Amniotic stem cell (primary cell): ENCODE measurements around the gene SNX14.
"Not testable (repeated sequence)": the region's sequence is repeated elsewhere in the genome, so short reads cannot be mapped to it uniquely, and the experiment has no call there.

ENCODE experiments used
- DNase-seq: peaks from one replicate; lab custom pipeline; 2025; lab: John Stamatoyannopoulos, UW

Gene SNX14

DNA sequence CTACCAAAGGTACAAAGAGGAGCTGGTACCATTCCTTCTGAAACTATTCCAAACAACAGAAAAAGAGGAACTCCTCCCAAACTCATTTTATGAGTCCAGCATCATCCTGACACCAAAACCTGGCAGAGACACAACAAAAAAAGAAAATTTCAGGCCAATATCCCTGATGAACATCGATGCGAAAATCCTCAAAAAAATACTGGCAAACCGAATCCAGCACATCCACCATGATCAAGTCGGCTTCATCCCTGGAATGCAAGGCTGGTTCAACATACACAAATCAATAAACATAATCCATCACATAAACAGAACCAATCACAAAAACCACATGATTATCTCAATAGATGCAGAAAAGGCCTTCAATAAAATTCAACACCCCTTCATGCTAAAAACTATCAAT lies 10.8 kb downstream of the SNX14 start:
- DNase-seq, result not testable (repeated sequence)

DNA sequence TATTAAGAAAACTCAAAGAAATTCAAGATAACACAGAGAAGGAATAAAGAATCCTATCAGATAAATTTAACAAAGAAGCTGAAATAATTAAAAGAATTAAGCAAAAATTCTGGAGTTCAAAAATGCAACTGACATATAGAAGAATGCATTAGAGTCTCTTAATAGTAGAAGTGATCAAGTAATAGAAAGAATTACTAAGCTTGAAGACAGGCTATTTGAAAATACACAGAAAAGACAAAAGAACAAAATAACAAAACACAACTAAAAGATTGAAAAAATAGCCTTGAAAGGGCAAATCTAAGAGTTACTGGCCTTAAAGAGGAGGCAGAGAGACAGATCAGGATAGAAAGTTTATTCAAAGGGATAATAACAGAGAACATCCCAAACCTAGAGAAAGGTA lies 12.1 kb downstream of the SNX14 start:
- DNase-seq, result no peak

DNA sequence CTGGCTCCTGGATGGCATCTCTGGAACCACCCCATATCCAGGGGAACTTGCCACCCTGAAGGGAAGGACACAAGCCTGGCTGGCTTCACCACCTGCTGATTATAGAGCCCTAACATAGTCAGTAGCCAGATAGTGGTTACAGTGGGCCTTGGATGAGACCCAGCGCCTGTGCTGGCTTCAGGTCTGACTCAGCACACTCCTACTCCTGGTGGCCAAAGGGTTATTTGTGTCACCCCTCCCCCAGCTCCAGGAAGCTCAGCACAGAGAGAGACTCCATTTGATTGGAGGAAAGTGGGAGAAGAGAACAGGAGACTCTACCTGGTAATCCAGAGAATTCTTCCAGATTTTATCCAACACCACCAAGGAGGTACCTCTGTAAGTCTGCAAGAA lies 12.8 kb downstream of the SNX14 start:
- no peak for DNase-seq

DNA sequence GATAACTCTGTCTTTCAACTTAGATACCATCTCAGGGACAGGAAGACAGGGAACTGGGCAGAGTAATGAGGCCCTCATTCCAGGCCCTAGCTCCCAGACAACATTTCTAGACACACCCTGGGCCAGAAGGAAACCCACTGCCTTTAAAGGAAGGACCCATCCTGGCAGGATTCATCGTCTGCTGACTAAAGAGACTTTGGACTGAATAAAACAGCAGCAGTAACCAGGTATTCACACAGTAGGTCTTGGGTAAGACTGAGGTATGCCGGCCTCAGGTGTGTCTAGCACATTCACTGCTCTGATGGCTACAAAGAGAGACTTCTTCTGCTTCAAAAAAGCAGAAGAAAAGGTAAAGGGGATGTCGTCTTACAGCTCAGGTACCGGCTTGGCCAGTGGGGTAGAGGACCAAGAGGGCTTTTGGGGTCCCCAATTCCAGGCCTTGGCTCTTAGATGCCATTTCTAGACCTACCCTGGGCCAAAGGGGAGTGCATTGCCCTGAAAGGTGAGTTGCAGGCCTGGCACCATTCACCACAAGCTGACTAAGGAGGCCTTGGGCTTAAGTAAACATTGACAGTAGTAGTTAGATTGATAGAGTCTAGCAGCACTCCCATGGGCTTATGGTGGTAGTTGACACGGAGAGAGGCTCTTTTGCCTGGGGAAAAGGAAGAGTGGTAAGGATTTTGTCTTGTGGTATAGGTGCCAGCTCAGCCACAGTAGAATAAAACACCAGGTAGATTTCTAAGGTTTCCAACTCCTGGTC lies 13.4 kb downstream of the SNX14 start:
- no peak for DNase-seq

DNA sequence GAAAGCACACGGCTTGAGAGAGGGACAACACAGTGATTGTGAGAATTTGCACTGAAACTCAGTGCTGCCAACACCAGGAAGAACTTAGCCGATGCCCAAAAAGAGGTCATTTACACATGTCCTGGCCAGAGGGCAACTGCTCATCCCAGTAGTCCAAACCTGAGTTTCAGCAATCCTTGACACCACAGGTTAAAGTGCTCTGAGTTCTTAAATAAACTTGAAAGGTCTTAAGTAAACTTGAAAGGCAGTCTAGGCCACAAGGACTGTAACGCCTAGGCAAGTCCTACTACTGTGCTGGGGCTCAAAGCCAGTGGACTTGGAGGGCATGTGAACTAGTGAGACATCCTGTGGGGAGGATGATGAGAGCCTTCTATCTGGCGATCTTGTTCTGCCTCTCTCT lies 14.1 kb downstream of the SNX14 start:
- no peak for DNase-seq

DNA sequence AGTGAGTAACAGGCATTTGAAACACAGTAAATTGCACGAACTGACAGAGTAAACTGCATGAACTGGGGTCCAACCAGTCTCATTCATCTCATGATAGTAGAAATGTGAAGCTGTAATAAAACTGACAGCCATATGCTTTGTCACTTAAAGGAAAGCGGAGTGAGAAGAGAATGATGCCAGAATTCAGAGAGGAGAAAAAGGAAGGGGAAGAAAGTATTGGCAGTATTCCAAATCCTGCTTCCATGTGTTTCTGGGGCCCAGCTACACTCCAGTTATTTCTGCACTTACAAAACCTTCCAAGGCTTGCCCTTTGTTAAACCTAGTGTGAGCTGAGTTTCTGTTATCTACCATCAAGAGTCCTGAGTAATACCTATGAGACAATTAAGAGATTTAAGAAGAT lies 17.2 kb downstream of the SNX14 start:
- DNase-seq, result no peak

DNA sequence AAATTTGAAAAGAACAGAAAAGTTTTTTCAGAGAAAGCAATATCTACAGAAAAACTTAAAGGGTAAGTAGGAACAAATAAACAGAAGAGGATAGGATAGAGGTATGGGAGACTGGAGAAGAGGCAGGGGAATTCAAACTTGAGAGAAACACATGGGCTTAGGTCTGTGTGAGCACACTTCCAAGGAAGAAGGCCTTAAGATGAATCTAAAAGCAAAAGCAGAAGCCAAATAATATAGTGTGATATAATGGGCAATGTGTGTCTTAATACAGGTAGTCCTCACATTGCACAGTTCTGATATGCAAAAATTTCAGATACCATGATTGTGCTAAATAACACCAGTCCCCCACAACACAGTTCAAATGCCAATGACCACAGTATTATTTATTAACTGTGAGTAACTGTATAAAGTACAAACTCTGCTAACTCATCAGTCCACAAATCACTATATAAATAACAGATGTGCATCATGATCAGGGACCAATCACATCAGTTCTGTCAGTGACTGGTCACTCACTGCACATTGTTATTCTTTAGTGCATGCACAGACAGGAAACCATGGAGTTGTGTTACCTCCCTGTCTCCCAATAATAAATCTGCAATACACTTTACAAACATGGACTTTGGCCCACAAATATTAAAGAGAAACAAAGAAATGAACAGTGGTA lies 18.6 kb downstream of the SNX14 start:
- DNase-seq, result no peak

DNA sequence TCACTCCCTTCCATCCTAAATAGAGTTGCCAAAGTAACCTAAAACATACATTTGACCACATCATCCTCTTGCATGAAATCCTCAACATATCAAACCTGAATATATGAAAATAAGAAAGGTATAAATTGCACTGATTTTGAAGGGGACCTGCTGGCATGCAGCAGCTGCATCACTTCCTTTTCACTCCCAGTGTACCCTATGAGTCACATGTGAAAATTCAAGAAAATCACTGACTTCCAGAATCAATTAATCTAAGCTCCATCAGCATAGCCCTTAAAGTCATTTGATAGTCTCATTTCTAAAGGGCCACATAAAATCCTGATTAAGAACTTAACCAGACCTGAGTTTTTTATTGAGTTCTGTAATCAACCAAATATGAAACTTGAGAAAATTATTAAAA lies 24.3 kb downstream of the SNX14 start:
- DNase-seq, result no peak

DNA sequence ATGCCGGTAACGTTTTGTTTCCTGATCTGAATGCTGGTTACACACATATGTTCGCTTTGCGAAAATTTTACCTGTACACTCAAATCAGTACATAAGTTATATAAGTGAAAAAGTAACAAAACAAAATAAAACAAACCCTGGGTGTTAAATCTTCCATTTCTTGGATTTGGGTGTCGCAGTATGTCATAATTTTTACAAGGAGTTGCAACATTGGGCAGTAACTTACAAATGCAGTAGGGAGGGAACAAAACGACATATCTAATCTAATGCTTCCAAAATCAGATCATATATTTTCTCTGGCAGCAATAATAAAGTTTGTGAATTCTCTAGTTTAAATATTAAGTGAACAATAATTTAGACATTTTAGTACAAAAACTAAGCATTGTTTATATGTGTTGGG lies 25.2 kb downstream of the SNX14 start:
- DNase-seq, result no peak

DNA sequence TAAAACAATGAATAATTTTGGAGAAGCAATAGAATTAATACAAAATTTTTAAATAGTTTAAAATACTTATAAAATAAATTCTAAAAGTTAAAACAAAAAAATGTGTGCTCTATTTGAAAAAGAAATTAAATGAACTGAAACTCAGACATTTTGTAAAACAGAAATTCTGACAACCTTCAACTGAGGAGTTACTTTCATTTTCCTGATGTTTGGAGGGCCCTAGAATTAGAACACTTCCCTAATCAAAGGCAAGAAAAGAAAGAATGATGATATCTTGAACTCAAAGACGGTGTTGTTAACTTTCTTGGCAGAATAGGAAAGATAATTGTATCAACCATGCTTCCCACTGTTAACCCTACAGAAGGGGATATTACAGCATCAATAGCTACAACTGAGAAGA lies 27.9 kb downstream of the SNX14 start:
- no peak for DNase-seq

DNA sequence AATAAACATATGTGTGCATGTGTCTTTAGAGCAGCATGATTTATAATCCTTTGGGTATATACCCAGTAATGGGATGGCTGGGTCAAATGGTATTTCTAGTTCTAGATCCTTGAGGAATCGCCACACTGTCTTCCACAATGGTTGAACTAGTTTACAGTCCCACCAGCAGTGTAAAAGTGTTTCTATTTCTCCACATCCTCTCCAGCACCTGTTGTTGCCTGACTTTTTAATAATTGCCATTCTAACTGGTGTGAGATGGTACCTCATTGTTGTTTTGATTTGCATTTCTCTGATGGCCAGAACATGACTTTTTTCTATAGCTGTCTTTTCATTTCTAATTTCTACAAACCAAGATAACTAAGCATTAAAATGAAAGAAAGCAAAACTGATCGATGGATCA lies 29.4 kb downstream of the SNX14 start:
- DNase-seq, result not testable (repeated sequence)

DNA sequence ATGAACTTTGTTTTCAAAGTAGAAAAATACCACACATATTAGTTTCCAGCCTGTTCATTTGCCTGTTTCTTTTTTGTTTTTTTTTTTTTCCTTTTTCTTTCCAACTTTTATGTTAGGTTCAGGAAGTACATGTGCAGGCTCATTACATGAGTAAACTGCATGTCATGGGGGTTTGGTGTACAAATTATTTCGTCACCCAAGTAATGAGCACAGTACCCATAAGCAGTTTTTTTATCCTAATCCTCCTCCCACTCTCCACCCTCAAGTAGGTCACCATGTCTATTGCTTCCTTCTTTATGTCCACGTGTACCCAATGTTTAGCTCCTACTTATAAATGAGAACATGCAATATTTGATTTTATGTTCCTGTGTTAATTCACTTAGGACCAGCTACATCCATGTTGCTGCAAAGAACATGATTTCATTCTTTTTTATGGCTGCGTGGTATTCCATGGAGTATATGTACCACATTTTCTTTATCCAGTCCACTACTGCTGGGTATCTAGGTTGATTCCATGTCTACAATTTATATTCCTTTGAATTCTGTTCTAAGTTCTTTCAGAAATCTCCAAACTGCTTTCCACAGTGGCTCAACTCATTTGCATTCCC lies 31.8 kb downstream of the SNX14 start:
- DNase-seq, result no peak

DNA sequence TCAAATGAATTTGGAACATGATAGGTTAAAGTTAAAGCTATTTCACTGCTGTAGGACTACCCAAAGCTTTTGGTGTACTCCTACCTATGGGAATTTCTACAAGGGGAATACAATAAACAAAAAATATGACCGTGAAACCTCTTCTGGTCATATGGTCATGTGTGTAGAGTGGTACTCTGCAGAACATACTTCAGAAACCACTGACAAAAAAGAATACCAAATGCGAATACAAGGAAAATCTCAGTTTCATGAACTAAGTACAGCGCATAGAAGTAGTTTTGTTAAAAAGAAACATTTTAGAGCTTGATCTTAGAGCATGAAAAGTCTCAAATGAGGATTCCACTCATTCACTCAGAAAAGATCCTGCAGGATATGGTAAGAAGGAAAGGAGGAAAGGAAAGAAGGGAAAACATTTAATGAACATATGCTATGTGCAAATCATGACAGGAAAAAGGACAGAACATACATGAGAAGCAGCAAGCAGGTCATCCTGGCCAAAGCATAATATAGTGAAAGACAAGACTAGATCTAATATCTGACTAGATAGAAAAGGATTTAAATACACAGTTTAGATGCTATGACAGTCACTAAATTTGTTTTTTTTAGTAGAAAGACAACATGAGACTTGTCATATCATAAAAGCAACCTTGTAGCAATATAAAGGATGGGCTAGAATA lies 36.5 kb downstream of the SNX14 start:
- no peak for DNase-seq

DNA sequence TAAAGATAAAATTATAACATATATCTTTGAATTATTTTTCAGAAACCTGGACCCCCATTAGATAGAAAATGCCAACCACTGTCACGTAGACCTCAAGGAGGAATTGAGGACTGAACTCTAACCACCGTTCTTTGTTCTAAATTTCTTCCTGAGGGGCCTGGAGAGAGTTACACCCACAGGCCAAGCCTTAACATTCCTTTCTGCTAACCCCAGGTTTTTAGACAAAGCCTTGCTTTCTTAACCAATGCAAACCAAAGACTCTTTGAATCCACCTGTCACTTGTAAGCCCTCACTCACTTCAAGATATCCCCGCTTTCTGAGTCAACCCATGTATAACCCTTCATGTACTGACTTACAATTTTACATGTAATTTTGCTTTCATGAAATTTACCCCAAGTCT lies 41.0 kb downstream of the SNX14 start:
- no peak for DNase-seq

DNA sequence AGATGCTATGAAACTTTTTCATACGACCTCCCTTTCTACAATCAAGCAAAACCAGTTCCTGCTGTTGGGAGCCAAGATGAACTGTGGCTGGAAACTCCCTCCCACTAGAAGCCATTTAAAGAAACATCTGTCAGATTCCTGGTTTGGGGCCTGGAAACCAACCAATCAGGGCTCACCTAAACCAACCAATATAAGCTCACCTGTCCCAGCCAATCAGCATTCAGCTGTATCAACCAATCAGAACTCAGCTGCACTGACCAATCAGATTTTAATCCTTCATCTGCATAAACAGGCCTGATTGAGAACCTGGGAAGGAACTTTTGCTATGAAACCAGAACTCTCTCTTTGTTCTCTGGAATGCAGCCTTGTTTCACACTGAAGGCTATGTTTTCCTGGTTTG lies 42.4 kb downstream of the SNX14 start:
- DNase-seq, result no peak

DNA sequence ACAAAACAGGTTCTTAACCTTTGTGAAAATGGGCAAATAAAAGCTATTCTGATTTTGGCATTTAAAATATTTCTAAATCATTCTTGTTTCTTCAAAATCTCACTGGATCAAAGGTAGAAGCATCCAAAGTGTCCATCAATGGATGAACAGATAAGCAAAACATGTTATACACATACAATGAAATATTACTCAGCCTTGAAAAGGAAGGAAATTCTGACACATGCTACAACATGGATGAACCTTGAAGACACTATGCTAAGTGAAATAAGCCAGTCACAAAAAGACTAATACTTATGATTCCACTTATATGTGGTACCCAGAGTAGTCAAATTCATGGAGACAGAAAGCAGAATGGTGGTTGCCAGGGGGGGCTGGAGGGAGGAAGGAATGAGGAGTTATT lies 45.9 kb downstream of the SNX14 start:
- DNase-seq, result no peak

DNA sequence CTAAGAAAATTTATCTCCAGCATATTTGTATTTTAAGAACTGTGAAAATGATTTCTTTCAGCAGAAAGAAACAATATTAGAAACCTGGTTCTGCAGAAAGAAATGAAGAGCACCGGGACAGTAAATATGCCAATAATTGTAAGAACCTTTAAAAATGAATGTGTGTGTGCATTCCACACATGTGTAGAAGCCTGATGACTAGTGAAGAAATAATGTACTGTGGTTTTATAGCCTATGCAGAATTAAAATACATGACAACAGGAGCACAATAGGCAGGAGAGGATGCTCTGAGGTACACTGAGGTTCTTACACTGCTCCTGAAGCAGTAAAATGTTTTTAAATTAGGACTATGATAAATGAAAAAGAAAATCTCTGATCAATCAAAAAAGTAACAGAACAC lies 48.9 kb downstream of the SNX14 start:
- DNase-seq, result no peak

DNA sequence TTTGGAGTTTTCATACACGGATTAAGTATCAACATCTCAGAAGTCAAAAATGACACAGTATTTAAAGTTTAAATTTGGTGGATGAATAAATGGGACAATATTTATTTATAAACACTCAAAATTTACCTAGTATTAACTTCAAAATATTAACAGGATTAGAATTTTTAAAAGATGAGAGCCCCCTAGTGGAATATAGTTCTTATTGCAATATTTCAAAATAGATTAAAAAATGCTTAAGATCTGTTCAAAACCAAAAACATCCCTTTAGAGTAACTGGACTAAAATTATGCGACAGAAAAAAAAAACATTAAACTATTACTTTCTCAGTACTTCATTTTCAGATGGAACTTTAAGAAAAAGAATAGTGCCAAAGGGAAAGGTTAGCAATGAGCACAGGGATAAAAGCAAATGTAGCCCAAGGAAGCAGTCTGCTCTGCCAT lies 56.6 kb downstream of the SNX14 start:
- no peak for DNase-seq

DNA sequence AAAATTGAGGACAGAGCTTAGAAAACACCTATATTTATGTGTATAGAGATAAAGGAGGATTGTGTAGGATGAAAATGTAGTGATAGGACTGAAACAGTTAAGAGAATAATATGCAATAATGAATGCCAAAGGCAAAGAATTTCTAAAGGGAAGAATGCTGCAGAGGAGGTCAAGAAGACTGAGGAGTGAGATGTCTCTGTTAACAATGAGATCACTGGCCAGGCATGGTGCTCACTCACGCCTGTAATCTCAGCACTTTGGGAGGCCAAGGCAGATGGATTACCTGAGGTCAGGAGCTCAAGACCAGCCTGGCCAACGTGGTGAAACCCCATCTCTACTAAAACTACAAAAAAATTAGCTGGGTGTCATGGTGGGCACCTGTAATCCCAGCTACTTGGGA lies 69.4 kb downstream of the SNX14 start:
- not testable (repeated sequence) for DNase-seq

DNA sequence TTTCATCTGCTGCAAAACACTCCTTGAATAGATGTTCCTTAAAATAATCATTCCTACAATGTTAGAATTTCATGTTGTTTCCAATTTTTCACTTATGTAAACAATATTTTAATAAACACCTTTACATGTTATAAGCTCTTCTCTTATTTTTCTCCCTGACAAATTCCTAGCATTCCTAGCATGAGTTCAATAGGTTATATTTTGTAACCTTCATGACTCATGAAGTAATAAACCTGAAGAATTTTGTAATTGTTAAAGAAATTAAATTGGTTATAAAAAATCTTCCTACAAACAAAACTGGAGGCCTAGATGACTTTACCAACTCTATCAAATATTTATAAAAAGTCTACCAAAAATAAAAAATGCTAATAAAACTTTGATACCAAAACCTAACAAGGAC lies 77.5 kb downstream of the SNX14 start:
- DNase-seq, result no peak

DNA sequence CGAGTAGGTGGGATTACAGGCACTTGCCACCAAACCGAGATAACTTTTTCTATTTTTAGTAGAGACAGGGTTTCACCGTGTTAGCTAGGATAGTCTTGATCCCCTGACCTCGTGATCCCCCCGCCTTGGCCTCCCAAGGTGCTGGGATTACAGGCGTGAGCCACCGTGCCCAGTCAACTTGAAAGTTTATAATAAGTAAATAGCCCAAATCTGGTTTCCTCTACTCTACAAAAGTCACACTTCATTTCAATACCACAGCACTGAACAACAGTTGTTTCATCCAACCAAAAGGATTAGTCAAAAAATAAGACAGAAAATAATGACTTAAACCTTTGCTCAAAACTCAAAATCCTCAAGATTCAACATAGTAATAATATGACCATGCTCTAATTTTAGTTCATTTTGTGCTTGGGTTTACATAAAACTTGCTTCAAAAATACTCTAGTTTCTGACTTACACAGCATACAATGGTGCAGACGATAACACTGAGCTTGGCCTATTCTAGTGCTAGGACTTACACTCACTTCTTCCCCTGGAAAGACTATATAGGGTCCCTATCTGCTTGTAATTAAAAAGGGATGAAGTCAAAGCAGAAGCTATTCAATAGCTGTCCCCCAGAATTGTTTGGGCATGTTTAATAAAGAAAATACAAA lies 87.1 kb downstream of the SNX14 start:
- DNase-seq, result no peak

DNA sequence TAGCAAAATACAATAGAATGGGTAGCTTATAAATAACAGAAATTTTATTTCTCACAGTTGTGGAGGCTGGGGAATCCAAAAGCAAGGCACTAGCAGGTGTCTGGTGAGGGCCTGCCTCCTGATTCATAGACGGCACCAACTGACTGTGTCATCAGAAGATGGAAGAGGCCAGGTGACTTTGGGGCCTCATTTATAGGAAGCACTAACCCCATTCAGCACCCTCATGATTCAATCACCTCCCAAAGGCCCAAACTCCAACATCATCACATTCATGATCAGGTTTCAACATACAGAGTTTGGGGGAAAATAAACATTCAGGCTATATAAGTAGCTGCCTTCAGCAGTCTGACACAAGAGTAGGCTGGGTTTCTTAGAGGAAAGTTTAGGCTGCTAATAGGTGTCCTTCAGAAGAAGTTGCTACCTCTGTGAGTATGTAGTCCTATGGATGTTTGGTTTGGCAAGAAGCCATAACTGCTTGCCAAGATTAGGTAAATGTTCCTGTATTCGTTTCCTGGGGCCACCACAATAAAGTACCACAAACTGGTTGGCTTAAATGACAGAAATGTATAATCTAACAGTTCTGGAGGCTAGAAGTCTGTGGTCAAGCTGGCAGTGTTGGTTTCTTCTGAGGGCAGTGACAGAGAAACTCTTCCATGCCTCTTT lies 94.9 kb downstream of the SNX14 start:
- DNase-seq, result no peak
